Nucleus accumbens (tissue), 56 donors: ENCODE data around the gene RHOT2.

Source experiments
- DNase-seq, 56 donors: peaks; one replicate each; lab custom pipeline; 2025; lab: John Stamatoyannopoulos, UW

The RHOT2 gene

DNA sequence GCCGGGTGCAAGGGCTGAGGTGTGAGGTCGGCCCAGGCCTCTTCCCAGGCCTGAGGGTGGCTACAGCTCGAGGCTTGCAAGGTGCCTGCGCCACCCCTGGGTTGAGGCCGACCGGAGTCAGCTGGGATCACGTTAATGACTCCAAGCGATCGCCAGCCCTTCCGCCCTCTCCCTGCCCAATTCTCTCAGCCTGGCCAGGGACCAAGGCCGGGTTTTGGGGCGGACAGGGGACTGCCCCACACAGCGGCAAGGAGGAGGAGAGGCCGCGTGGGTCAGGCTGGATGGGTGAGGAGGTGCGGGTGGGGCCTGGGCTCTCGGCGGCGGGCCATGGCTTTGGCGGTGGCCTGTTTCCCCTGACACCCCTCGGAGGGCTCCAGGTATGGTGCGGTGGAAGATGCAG is 25.4 kb downstream of the RHOT2 start:
- DNase-seq = no peak

GRCh38 chr16:693766-694165 is 25.8 kb downstream of the RHOT2 start:
- DNase-seq = no peak

DNA sequence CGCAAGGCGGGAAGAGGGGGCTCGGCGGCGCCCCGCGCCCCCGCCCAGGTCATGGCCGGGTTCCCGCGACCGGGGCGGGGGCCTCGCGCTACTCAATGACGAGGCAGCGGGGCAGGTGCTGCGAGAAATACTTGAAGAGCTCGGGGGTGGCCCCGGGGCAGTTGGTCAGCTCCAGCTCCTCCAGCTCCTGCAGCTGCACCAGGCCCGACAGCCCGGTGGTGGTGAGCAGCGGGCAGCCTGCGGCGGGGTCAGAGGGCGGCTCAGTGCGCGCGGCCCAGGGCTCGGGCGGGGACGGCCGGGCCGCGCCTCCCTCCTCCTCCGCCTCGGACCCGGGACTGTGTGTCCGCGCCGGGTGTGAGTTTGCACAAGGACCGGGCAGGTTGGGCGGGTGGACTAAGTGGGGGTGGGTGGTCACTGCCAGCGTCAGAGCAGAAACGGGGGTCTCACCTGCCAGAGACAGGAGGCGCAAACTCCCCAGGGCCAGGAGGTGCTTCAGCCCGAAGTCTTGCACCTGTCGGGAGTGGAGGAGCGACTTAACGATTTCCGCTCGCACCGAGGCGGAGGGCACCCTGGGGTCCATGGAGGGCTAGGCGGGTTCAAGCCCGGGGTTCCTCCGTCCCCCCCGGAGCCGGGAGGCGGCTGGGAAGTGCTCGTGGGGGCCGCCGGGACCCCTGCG is 26.4 kb downstream of the RHOT2 start:
- no peak for DNase-seq

DNA sequence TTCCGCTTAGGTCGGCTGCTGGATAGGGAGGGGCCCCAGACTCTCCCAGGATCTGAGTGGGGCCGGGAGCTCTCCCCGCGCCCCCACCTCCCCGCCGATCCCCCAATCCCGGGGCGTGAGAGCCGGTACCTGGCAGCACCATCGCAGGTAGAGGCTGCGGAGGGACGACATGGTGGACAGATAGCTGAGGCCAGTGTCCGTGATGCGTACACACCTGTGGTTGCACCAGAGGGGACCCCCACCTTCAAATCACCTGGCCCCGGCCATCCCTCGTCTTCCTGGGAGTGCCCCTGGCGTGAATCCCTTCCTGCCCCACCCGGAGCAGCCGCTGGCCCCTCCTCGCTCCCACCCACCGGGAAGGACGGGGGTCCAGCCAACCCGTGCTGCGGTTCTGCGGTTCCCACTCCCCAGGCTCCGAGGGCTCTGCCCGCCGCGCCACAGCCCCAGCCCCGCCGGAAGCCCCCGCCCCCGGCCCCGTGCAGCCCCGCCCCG is 27.0 kb downstream of the RHOT2 start:
- no peak for DNase-seq

DNA sequence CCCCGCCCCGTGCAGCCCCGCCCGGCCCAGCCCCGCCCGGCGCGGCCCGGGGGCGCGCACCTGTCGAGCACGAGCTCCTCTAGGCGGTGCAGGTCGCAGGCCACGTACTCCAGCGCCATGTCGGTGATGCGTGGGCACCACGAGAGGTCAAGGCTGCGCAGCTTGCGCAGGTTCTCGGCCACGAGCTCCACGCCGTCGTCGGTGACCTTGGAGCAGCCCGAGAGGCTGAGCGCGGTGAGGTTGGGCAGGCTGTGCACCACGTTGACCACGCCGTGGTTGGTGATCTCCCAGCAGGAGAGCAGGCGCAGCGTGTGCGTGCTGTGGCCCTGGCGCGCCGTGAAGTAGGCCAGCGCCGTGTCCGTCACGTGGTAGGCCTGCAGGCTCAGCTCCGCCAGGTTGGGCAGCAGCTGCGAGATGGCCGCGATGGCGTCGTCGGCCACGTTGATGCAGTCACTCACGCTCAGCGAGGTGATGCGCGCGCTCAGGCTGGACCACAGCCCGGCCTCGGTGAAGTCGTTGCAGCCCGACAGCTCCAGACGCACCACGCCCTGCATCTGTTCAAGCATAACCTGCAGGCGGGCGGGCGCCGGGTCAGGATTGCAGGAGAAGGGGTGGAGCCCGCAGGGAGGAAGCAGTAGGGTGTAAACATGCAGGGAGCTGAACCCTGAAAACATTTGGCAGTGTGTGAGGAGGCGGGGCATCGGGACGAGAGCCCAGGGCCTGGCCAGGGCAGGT is 27.6 kb downstream of the RHOT2 start:
- DNase-seq = peak in 2 of 56 donors; percentile 25 to 32

- DNase-seq = no peak
Measured at GRCh38 chr16:698911-699671, 31.2 kb downstream of the RHOT2 start.

DNA sequence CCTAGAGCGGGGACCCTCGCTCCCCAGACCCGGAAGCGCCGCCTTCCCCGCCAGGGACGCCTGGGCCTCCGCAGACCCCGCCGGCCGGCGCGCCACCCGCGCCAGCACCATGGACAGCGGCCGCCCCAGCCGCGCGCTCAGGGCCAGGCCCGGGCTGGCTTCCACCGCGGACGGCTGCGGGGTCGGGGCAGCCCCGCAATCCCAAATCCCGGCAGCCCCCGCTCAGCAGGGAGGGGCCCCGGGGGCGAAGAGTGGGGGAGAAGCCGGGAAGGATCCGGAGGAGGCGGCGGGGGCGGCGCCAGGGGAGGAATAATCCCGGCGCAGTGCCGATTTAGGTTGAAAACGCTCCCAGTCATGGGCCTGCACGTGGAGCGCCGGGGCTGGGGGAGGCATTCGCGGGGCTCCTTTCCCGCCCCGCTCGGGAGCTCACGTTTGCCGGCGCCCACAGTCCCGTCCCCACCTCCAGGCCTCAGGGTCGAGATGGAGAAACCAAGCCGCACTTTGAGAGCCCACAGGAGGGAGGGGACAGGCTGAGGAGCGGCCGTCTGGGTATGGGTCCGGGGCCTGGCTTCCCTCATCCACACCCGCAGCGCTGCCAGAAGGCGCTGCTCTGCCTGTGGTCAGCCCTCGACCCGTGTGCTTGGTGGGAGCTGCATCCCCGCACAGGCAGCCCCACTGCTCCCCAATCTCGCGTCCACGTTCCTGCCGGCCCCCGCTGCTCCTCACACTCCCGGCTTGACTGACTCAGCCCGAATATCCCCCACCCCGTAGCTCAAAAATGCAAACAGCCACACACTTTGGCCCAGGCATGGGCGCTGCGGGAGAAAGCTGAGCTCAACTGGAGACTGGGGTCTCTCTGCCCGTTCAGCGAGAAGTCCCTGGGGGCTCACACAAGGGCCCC is 33.0 kb downstream of the RHOT2 start:
- peak in 13 of 56 donors; percentile 11 to 69 (median 37) for DNase-seq

DNA sequence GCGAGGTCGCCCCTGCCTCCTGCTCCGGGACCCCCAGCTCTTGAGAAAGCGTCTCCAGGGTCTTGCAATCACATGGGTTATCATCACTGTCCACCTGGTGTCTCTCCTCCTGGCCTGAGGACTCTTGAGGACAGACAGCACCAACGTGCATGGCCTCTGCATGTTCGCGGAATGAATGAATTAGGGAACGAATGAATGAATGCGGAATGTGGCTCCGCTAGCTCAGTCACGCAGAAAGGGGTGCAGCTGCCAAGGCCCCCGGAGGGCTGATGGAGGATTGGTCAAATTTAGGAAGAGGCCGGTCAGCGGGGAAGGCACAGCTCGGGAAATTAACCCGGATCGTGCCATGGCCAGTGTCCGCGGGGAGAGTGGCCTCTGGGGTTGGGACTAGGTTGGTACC is 34.4 kb downstream of the RHOT2 start:
- DNase-seq = no peak

GRCh38 chr16:703406-703805 is 35.5 kb downstream of the RHOT2 start:
- DNase-seq = peak in 32 of 56 donors; percentile 6 to 80 (median 50)

- DNase-seq = no peak
Measured at GRCh38 chr16:704047-704446, 36.1 kb downstream of the RHOT2 start.

DNA sequence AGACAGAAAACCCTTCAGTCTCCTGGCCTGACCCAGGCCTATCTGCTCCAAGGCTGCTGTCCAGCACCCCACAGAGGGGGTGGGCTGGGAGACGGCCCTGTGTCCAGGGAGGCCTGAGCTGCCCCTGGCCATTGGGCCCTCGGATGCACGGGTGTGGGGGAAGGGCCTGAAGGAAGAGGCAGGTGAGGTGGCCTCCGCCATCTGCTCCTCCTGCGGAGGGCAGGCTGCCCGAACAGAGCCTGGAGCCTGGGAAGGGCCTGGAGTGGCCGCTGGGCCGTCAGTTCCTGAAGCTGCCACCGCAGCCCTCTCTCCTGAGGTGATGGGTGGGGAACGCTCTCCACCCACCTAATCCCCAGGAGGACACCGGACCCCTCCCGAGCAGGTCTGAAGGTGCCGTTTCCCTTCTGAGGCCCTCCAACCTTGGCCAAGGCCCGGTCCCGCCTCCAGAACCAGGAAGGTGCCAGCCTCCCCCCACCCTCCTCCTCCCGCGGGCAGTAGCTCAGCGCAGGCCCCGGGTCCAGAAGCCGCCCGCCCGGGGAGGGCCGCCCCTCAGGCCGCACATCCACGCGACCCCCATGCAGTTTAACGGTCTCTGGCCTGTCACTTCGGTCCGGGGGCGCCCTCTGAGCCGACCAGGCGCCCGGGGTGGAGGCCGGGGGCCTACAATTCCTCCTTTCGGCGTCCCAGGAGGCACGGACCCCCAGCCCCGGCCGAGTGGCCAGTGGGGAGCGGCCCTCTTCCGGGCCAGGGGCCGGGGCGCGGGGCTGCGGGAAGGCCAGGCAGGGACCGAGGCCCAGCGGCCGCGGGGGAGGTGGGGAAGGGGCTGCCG is 36.8 kb downstream of the RHOT2 start:
- peak in 1 of 56 donors; percentile 14 for DNase-seq

DNA sequence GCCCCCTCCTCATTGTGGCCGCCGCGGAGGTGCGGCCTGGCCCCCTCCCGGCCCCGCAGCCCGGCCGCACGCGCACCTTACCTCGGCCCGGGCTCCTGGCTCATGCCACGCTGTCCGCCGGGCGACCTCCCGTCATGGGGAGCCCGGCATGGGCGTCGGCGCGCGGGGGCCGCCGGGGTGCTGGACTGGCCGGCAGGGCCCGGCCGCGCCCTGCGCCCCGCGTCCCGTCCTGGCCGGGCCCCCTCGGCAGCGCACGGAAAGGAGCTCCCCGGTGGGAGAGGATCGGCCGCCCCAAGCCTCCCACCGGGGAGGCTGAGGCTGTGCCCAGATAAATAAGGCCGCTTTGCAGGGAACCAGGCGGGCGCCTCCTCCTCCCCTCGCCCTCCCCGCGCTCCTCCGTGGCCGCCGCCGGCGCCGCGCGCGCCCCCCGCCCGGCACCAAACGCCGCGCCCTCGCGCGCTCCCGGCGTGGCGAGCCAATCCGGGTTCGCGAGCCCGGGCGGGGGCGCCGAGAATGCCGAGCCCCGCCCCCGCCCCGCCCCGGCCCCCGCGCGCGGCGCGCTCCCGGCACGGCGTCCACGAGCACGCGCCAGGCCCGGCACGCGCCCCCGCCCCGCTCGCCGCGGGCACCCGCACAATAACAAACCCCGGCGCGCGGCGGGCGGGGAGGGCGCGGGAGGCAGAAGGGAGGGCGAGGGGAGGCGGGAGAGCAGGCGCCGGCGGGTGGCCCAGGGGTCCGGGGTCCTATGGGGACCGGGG is 37.7 kb downstream of the RHOT2 start, which contains the start of gene FBXL16:
FBXL16 (minus strand) TSS at position 371 of the 758 bp plus-strand sequence. CDS start 8,396 bp downstream, outside the sequence.
- peak in 41 of 56 donors; percentile 19 to 85 (median 51) for DNase-seq

DNA sequence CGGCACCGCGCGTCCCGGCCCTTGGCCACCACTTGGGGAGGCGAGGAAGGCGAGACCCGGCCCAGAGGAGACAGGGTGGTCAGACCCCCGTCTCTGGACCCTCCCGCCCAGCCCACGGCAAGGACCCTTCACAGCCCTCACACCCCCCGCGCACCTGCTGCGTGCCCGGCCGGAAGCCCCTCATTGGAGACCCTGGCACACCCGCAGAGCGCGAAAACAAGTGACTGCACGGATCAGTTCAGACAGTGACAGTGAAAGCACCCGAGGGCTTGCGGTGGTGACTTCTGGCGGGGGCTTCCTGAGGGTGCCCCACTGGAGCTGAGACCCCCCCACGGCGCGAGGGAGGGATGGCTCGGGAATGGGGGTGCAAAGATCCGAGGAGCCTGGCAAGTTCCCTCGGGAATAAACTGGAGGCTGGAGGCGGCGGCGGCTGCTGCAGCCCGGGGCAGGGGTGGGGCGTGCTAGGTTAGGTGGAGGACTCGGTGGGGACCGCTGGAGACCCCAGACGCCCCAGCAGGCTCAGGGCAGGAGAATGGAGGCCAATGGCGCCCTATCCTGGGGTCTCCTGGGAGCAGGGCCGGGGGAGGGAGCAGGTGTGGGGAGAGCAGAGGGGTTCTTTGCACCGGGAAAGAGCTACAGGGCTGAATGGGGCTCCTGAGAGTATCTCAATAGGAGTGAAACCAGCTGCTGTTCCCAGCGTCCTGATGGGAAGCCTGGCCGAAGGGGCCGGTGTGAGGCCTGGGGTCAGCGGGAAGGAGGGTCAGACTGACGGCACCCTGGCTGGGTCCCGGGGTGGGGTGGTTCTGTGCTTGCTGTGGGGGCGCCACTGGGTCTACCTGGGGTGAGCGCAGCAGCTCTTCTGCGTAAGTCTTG is 38.5 kb downstream of the RHOT2 start:
- peak in 9 of 56 donors; percentile 21 to 58 (median 34) for DNase-seq

- DNase-seq = no peak
Measured at GRCh38 chr16:707062-707538, 39.2 kb downstream of the RHOT2 start.

- no peak for DNase-seq
Measured at GRCh38 chr16:708019-708418, 40.1 kb downstream of the RHOT2 start.

GRCh38 chr16:708959-709358 is 41.0 kb downstream of the RHOT2 start:
- DNase-seq = no peak
